Left ventricle myocardium inferior (tissue), 1 donor: ENCODE data around the gene AACS. TPM values are rescaled to one million over a fixed set of nuclear protein-coding genes. Genes with fewer than 3 reads are reported as not detected.

ENCODE experiments used
- DNase-seq: peaks from one replicate; pipeline ENCODE4 v3.0.0-alpha.2; 2020
- H3K27ac ChIP-seq: fragments of 200-600 bp; replicated peaks from 2 replicates; pipeline ENCODE4 v1.8.0; 2021
- H3K27me3 ChIP-seq: fragments of 200-600 bp; 2 replicates; pipeline ENCODE4 v1.8.0; 2021; ENCODE audit warnings: low read depth
- H3K36me3 ChIP-seq: fragments of 200-600 bp; 2 replicates; pipeline ENCODE4 v1.8.0; 2021
- H3K4me1 ChIP-seq: fragments of 200-600 bp; 2 replicates; pipeline ENCODE4 v1.8.0; 2021
- H3K4me3 ChIP-seq: fragments of 200-600 bp; 2 replicates; pipeline ENCODE4 v1.8.0; 2021; ENCODE audit warnings: mild to moderate bottlenecking, moderate library complexity
- H3K9me3 ChIP-seq: fragments of 200-600 bp; replicated peaks from 2 replicates; pipeline ENCODE4 v1.8.0; 2021
- CTCF ChIP-seq: fragments of 200-600 bp; IDR thresholded peaks from 2 replicates; pipeline ENCODE4 v1.8.0; 2021; ENCODE audit warnings: antibody characterized with exemption, mild to moderate bottlenecking, borderline replicate concordance
- intact Hi-C: fragments of 100-400 bp; cut with micrococcal nuclease; formaldehyde crosslinking; loops from one replicate; pipeline ENCODE4 v1.11.0; 2022
- total RNA-seq: library from RNA; stranded (reverse); fragmentation: NEBNext Ultra II Directional; extraction: Animal tissue kit (Norgen Biotek cat#: 25700); gene quantifications from one replicate; pipeline ENCODE4 v1.2.1, GENCODE V29; 2021
- donor health status: DM: no; HTN: yes; CAD: no; lungs with severe emphysema.

AACS gene
- total RNA-seq, 1 donor from 2014 or later: 11.5 TPM

- intact Hi-C loops: no loop called here
Observed at GRCh38 chr12:125129591-125130255, 64.5 kb downstream of the AACS start.

DNA sequence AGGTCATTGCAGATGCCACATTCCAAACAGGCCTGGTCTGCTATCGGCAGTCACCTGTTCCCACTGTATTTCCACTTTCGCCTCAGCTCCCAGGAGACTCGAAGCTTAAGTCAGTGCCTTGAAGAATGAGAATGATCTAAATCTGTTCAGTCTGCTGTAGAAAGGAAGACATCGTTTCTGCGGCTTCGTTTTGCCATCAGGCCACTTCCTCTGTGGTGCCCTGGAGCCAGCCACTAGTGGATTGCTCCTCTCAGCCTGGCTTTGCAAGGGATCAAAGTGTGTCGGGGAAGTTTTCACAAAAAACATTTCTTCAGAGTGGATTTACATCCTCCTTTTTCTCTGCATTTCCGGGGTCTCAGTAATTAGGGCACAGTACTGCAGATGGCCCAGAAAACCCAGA, 66.7 kb downstream of the AACS start:
- Histone ChIP-seq H3K36me3 (peaks cover 7% of the 10 kb centered on the region), H3K4me3 (no peak overlapping the region), H3K27me3 (no peaks in the 10 kb centered on the region), H3K4me1 (peaks cover 21% of the 10 kb centered on the region), H3K9me3 (no peaks in the 10 kb centered on the region), H3K27ac (no peak overlapping the region)
- intact Hi-C loops: no loop called here
- TF ChIP-seq CTCF: no peak
- DNase-seq: no peak

More at GRCh38 chr12:125129591-125130255, 64.5 kb downstream of the AACS start:
- Histone ChIP-seq H3K4me3 (peak overlapping the region; percentile 40), H3K4me1 (peaks cover 21% of the 10 kb centered on the region), H3K36me3 (peaks cover 13% of the 10 kb centered on the region), H3K27me3 (no peaks in the 10 kb centered on the region), H3K9me3 (no peaks in the 10 kb centered on the region), H3K27ac (peak overlapping the region; percentile 76)
- no peak for DNase-seq
- TF ChIP-seq CTCF: no peak

DNA sequence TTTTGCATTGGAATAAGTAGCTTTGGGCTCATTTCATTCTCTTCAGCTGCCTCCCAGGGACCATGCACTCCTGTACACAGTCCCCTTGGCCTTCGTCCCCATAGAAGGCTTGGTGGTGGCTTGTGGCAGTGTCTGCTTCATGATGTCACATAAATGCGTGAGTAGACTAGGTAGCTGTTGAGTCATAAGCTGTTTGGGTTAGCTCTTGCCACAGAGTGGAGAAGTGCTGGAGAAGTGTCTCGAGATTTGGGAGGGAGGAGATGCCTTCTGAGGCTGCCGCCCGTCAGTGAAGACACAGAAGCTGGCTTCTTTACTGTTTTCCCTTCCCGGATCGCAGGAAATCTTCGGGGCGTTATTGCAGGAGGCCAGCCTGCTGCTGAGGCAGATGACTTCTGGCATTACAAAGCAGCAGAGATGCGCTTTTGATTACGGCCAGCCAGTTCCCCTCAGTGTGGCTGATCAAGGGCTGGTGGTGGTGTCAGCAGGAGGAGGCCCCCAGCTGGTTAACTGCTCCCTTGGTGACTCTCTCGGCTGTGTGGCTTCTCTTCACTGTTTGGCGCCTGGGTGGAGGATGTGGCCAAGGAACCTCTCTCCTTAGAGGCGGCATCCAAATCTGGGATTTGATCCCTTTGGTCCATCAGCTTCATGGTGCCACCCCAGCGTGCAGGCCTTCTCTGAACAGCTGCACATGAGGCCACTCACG, 67.6 kb downstream of the AACS start:
- H3K9me3 ChIP-seq: no peaks in the 10 kb centered on the region
- H3K36me3 ChIP-seq: peaks cover 15% of the 10 kb centered on the region
- DNase-seq: no peak
- H3K27me3 ChIP-seq: no peaks in the 10 kb centered on the region
- H3K27ac ChIP-seq: no peak overlapping the region
- TF ChIP-seq CTCF: no peak
- intact Hi-C loops: no loop called here
- H3K4me3 ChIP-seq: no peak overlapping the region
- H3K4me1 ChIP-seq: peaks cover 21% of the 10 kb centered on the region

GRCh38 chr12:125133616-125134015, 68.4 kb downstream of the AACS start:
- TF ChIP-seq CTCF: no peak
- H3K27ac ChIP-seq: no peak overlapping the region
- no peak overlapping the region for H3K4me3 ChIP-seq
- H3K27me3 ChIP-seq: no peaks in the 10 kb centered on the region
- no peaks in the 10 kb centered on the region for H3K9me3 ChIP-seq
- H3K4me1 ChIP-seq: peaks cover 17% of the 10 kb centered on the region
- H3K36me3 ChIP-seq: peaks cover 18% of the 10 kb centered on the region
- DNase-seq: no peak
- intact Hi-C loops: no loop called here

DNA sequence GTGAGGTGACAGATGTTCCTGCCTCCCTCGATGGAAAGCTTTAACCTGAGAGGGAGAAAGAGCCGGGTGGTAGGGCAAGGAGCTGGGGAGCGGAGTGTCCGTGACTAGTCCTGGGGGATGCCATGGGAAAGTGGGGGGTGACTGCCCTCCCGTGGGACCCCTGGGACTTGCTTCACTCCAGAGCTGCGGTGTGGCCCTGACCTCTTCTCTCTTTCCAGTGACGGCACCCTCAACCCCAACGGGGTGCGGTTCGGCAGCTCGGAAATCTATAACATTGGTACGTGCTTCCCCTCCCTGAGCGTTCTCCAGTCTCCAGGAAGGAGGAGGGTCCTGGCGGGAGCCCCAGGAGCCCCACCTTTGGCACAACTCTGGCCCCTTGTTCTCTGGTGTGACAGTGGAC, 69.3 kb downstream of the AACS start:
- Histone ChIP-seq H3K27ac (no peak overlapping the region), H3K27me3 (no peaks in the 10 kb centered on the region), H3K36me3 (peaks cover 18% of the 10 kb centered on the region), H3K9me3 (no peaks in the 10 kb centered on the region), H3K4me3 (no peak overlapping the region), H3K4me1 (peaks cover 8% of the 10 kb centered on the region)
- DNase-seq: no peak
- TF ChIP-seq CTCF: no peak
- intact Hi-C loops: no loop called here
